Epithelial cell of esophagus (primary cell): ENCODE results near the gene BPIFB4.

Experiments used
- DNase-seq: peaks from one replicate; pipeline ENCODE4 v3.0.0; 2010; ENCODE audit warnings: low read depth
- H3K4me3 ChIP-seq: 2 replicates; pipeline ENCODE4 v1.5.1; 2011; ENCODE audit warnings: mild to moderate bottlenecking, low read length, control low read depth
- TF ChIP-seq, protein P1 (sequence below): IDR thresholded peaks from 2 replicates; pipeline ENCODE4 v1.5.1; 2011; ENCODE audit warnings: low read depth, mild to moderate bottlenecking, low read length, control low read depth, inconsistent platforms; ENCODE audit not compliant: insufficient read depth; ENCODE audit errors: missing control alignments

BPIFB4 gene

GRCh38 chr20:33046412-33046811 lies 33.0 kb upstream of the BPIFB4 start:
- DNase-seq = no peak
- H3K4me3 ChIP-seq = no peak overlapping the region
- TF ChIP-seq, protein P1, sequence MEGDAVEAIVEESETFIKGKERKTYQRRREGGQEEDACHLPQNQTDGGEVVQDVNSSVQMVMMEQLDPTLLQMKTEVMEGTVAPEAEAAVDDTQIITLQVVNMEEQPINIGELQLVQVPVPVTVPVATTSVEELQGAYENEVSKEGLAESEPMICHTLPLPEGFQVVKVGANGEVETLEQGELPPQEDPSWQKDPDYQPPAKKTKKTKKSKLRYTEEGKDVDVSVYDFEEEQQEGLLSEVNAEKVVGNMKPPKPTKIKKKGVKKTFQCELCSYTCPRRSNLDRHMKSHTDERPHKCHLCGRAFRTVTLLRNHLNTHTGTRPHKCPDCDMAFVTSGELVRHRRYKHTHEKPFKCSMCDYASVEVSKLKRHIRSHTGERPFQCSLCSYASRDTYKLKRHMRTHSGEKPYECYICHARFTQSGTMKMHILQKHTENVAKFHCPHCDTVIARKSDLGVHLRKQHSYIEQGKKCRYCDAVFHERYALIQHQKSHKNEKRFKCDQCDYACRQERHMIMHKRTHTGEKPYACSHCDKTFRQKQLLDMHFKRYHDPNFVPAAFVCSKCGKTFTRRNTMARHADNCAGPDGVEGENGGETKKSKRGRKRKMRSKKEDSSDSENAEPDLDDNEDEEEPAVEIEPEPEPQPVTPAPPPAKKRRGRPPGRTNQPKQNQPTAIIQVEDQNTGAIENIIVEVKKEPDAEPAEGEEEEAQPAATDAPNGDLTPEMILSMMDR = no peak

DNA sequence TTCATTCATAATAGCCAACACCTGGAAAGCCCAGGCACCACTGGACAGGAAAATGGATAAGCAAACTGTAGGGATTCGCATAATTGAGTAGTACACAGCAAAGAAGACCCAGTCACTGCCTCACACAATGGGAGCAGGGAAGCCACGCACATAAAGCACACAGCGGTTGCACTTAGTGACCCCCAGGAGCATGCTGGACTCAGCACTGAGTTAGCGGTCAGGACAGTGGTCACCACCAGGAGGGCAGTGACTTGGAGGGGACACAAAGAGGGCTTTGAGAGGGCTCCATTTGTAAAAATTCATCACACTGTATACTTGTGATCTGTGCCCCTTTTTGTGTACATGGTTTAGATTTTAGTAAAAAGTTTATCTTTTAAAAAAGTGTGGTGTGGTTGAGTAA lies 28.1 kb upstream of the BPIFB4 start:
- DNase-seq = no peak
- H3K4me3 ChIP-seq = no peak overlapping the region
- TF ChIP-seq, protein P1 = no peak

DNA sequence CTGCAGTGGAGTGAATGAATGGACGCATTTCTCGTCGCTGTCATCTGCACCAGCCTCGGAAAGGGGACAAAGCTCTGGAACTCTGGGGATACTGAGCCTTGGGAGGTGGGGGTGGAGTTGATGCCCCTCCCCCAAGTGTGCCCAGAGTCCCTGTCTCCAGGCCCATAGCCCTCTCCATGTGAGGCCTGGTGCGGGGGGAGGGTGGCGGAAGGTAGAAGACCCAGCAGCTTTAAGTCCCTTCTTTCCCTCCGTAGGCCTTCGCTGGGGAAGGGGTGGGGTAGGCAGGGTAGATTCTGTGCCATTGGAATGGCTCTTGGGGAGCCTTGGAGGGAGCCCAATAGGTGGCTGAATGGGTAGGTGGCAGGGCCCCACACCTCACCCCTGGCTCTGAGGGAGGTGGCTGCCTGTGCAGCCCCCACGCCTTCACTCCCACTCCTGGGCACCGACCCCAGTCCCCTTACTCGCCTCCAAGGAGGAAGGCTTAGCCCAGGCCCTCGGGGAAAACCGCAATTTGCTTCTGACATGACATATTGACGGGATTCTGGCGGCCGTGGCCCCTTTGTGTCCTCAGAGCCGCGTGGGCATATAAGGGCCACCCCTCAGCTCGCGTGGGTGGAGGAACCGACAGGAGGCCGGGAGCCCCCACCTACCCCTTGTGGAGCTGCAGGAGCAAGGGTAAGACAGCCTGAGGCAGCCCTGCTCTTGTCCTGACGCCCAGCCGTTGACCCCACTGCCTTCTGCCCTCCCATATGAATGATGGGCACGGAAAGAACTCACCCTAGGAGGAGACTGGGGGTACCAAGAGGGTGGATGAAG lies 25.9 kb upstream of the BPIFB4 start, which contains the start of gene BPIFB3:
Gene BPIFB3, plus strand, starts transcription at position 613 of the 816 bp plus-strand sequence. CDS start 1,533 bp downstream, outside the sequence.
- no peak for DNase-seq
- TF ChIP-seq, protein P1 = no peak
- no peak within 1 kb of the TSS for H3K4me3 ChIP-seq

GRCh38 chr20:33054381-33054780 lies 25.1 kb upstream of the BPIFB4 start:
- DNase-seq = no peak
- H3K4me3 ChIP-seq = no peak overlapping the region
- TF ChIP-seq, protein P1 = no peak

DNA sequence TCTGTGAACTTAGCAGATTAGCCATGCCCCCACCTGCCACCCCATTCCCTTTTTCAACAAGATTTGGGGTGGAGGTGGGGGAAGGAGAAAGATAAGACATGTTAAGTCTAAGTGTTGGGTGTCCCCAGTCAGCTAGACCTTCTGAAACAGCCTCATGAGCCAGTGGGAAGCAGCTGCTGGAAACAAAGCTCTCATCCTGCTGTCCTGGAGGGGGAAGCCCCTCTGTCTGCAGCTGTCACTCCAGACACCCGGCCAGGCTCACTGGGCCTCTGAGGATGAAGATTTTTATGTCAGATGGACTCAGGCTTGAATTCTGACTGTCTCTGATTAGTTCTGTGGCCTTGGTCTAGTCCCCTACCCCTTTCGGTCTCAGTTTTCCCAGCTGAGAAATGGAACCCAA lies 24.7 kb upstream of the BPIFB4 start:
- no peak overlapping the region for H3K4me3 ChIP-seq
- TF ChIP-seq, protein P1 = no peak
- DNase-seq = no peak

DNA sequence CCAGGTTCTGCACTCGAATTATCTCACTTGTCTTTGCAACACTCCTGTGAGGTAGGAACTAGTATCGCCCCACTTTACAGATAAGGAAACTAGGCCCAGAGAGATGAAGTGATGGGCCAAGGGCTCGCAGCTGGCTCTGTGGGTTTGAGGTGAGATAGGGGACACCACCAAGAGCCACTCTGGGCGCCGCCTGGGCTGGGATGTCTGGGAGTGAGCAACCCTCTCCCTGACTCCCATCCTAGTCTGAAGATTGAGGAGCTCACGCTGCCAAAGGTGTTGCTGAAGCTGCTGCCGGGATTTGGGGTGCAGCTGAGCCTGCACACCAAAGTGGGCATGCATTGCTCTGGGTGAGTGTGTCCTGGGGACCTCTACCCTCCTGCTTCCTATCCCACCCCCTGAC lies 20.3 kb upstream of the BPIFB4 start:
- DNase-seq = no peak
- TF ChIP-seq, protein P1 = no peak
- H3K4me3 ChIP-seq = no peak overlapping the region
